Kidney (tissue), 14 donors: ENCODE measurements around the gene STXBP3. TPM values are rescaled to one million over a fixed set of nuclear protein-coding genes. Genes with fewer than 3 reads are reported as not detected.
"Not testable (repeated sequence)": the region's sequence is repeated elsewhere in the genome, so short reads cannot be mapped to it uniquely, and the experiment has no call there.

Experiments
- DNase-seq, 5 donors: peaks; one replicate each; pipeline ENCODE4 v3.0.0-alpha.2; 2013 to 2020
- FAIRE-seq: peaks from 2 replicates; lab custom pipeline; 2012; peaks lifted over from hg19 to GRCh38; lab: Jason Lieb, UNC
- H3K27ac ChIP-seq, 2 donors: one replicate each; pipeline ENCODE4 v1.7.0; 2013; ENCODE audit warnings: low read depth in 2 of 2, low read length in 2 of 2, inconsistent platforms in 1 of 2
- H3K27me3 ChIP-seq: one replicate; pipeline ENCODE4 v1.7.1; 2013; ENCODE audit warnings: low read length, inconsistent platforms; ENCODE audit not compliant: control insufficient read depth, insufficient read depth
- H3K36me3 ChIP-seq, 3 donors: one replicate each; pipeline versions ENCODE4 v1.7.0 to v1.7.1; 2013; ENCODE audit warnings: low read length in 3 of 3, control low read depth in 1 of 3, inconsistent platforms in 1 of 3; ENCODE audit not compliant: insufficient read depth in 3 of 3, control insufficient read depth in 2 of 3
- H3K4me1 ChIP-seq, 3 donors: one replicate each; pipeline versions ENCODE4 v1.7.0 to v1.7.1; 2013; ENCODE audit warnings: low read length in 3 of 3, inconsistent platforms in 1 of 3, low read depth in 1 of 3; ENCODE audit not compliant: control insufficient read depth in 2 of 3, insufficient read depth in 2 of 3
- H3K4me3 ChIP-seq, 3 donors: one replicate each; pipeline versions ENCODE4 v1.7.0 to v1.8.1; 2013; ENCODE audit warnings: low read length in 3 of 3, control low read depth in 1 of 3, inconsistent platforms in 1 of 3
- H3K9ac ChIP-seq, 3 donors: one replicate each; pipeline versions ENCODE4 v1.7.0 to v1.7.1; 2013; ENCODE audit warnings: low read length in 3 of 3, control low read depth in 1 of 3, inconsistent platforms in 1 of 3
- H3K9me3 ChIP-seq, 3 donors: one replicate each; pipeline versions ENCODE4 v1.7.0 to v1.7.1; 2013; ENCODE audit warnings: low read length in 3 of 3, control low read depth in 1 of 3, inconsistent platforms in 1 of 3; ENCODE audit not compliant: control insufficient read depth in 2 of 3, insufficient read depth in 1 of 3
- intact Hi-C: fragments of 100-400 bp; cut with DNase I; formaldehyde crosslinking; loops from one replicate; pipeline ENCODE4 v1.11.1; 2022
- polyA plus RNA-seq: library from polyadenylated mRNA; stranded (reverse); fragments of 350-450 nt; fragmentation: Illumina TruSeq; extraction: RNeasy Lipid Tissue Mini Kit (QIAGEN cat#74804); gene quantifications from one replicate; pipeline ENCODE4 v1.2.3, GENCODE V29; 2014; ENCODE audit warnings: low read depth, low replicate concordance; ENCODE audit not compliant: insufficient read depth
- total RNA-seq: library from RNA; stranded (reverse); fragmentation: NEBNext Ultra II Directional; extraction: Animal tissue kit (Norgen Biotek cat#: 25700); gene quantifications from one replicate; pipeline ENCODE4 v1.2.1, GENCODE V29; 2021
- TF ChIP-seq, protein P1 (sequence below): IDR thresholded peaks from 3 replicates; pipeline ENCODE4 v1.5.1; 2012; ENCODE audit warnings: mild to moderate bottlenecking, moderate library complexity, borderline replicate concordance; ENCODE audit not compliant: insufficient read depth; ENCODE audit errors: extremely low read depth
- donor health status: control.
- donor health status: control.
- donor health status: control.
- donor health status: control.
- donor health status: control.
- donor health status: DM: yes; HTN: yes; CAD: no.
- donor health status: Normal renal cell carcinoma (clear cell type).

The STXBP3 gene
- total and polyA plus RNA-seq, 2 donors from 2014 or later = 26.0 to 61.4 TPM

DNA sequence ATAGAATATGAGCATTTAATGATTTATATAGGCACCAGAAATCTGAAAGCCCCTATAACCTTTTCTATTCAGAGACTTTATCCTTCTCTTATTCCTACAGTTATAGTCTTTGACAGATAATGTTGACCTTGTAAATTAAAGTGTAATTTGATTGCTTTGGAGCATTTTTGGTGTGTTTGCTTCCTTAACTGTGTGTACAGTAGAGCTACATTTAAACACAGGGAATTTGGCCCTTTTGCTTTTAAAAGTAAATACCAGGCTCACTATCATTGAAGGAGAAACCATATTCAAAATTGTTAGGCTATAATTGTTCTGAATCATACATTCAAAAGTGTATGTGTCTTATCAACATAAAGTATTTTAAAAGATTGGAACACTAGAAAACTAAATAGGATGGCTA is 33.0 kb downstream of the STXBP3 start:
- Histone ChIP-seq H3K9ac (no peak overlapping the region), H3K9me3 (no peaks in the 10 kb centered on the region), H3K4me1 (no peaks in the 10 kb centered on the region), H3K36me3 (peaks cover 3 to 29% (median 14%) of the 10 kb centered on the region in 3 donors), H3K4me3 (no peak overlapping the region), H3K27ac (no peak overlapping the region), H3K27me3 (no peaks in the 10 kb centered on the region)
- FAIRE-seq = no peak
- TF ChIP-seq, protein P1, sequence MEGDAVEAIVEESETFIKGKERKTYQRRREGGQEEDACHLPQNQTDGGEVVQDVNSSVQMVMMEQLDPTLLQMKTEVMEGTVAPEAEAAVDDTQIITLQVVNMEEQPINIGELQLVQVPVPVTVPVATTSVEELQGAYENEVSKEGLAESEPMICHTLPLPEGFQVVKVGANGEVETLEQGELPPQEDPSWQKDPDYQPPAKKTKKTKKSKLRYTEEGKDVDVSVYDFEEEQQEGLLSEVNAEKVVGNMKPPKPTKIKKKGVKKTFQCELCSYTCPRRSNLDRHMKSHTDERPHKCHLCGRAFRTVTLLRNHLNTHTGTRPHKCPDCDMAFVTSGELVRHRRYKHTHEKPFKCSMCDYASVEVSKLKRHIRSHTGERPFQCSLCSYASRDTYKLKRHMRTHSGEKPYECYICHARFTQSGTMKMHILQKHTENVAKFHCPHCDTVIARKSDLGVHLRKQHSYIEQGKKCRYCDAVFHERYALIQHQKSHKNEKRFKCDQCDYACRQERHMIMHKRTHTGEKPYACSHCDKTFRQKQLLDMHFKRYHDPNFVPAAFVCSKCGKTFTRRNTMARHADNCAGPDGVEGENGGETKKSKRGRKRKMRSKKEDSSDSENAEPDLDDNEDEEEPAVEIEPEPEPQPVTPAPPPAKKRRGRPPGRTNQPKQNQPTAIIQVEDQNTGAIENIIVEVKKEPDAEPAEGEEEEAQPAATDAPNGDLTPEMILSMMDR = no peak
- intact Hi-C loops = no loop called here
- DNase-seq = no peak

DNA sequence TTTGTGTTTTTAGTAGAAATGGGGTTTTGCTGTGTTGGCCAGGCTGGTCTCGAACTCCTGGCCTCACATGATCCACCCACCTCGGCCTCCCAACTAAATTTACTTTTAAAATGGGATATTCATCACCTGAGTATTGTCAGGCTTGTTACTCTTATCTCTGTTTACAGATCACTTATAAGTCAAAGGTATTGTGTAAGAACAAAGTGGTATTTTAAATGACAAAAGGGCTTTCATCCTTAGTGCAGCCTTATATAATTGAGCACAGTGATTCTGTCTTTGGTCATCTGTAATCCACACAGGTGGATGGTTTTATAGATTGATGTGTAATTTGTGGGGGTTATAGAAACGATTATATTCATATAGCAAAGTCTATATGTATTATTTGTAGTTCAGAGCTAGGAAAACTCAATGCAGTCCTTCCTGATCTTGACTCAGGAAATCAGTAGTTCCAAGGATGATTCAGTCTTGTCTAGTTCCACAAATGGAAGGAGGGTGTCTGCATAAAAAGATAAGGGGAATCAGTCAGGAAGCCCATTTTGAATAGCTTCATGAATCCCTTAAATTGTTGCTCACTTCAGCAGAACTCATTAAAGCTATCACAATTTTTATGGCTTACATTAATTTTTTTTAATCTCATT is 34.6 kb downstream of the STXBP3 start:
- intact Hi-C loops = no loop called here
- peaks cover 4 to 31% (median 26%) of the 10 kb centered on the region in 3 donors for H3K36me3 ChIP-seq

DNA sequence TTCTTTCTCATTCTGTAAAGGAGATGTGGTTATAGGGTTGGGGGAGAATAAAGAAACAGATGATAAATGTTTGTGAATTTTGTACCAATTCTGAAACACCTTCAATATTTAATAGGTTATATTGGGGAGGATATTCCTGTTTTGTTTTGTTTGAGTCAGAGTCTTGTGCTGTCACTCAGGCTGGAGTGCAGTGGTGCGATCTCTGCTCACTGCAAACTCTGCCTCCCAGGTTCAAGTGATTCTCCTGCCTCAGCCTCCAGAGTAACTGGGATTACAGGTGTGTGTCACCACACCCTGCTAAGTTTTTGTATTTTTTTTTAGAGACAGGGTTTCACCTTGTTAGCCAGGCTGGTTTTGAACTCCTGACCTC is 35.1 kb downstream of the STXBP3 start:
- H3K27me3 ChIP-seq, H3K4me1 ChIP-seq, DNase-seq, FAIRE-seq, H3K4me3 ChIP-seq, H3K9ac ChIP-seq, H3K27ac ChIP-seq, intact Hi-C loops, H3K9me3 ChIP-seq: not testable (repeated sequence)
- H3K36me3 ChIP-seq = peaks cover 4 to 32% (median 28%) of the 10 kb centered on the region in 3 donors

More for the DNA sequence above, 34.6 kb downstream of the STXBP3 start:
- DNase-seq (no peak), FAIRE-seq (no peak)
- TF ChIP-seq, protein P1 = no peak
- Histone ChIP-seq H3K27me3 (no peaks in the 10 kb centered on the region), H3K4me3 (no peak overlapping the region), H3K9ac (no peak overlapping the region), H3K4me1 (no peaks in the 10 kb centered on the region), H3K9me3 (peaks cover 0 to 8% (median 2%) of the 10 kb centered on the region in 3 donors), H3K27ac (no peak overlapping the region)

DNA sequence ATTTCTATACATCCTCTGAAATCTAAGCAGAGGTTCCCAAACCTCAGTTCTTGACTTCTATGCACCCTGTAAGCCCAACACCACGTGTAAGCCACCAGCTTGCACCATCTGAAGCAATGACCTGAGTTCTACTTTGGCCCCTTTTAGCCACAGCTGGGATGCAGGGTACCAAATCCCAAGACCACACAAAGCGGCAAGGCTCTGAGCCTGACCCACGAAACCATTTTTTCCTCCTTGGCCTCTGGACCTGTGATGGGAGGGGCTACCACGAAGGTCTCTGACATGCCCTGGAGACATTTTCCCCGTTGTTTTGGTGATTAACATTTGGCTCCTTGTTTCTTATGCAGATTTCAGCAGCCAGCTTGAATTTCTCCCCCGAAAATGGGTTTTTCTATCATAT is 38.8 kb downstream of the STXBP3 start:
- TF ChIP-seq, protein P1 = no peak
- H3K9me3 ChIP-seq = peaks cover 0 to 9% (median 2%) of the 10 kb centered on the region in 3 donors
- no peak overlapping the region for H3K9ac ChIP-seq
- H3K27ac ChIP-seq = no peak overlapping the region
- DNase-seq (no peak), FAIRE-seq (no peak)
- H3K4me1 ChIP-seq = no peaks in the 10 kb centered on the region
- peaks cover 4 to 23% (median 18%) of the 10 kb centered on the region in 3 donors for H3K36me3 ChIP-seq
- H3K27me3 ChIP-seq = no peaks in the 10 kb centered on the region
- intact Hi-C loops = no loop called here
- no peak overlapping the region for H3K4me3 ChIP-seq
